ENCODE data around the gene CRLF1.
A peak's percentile ranks its signal among the peaks of the same experiment; 100 is the strongest.

Gene CRLF1

DNA sequence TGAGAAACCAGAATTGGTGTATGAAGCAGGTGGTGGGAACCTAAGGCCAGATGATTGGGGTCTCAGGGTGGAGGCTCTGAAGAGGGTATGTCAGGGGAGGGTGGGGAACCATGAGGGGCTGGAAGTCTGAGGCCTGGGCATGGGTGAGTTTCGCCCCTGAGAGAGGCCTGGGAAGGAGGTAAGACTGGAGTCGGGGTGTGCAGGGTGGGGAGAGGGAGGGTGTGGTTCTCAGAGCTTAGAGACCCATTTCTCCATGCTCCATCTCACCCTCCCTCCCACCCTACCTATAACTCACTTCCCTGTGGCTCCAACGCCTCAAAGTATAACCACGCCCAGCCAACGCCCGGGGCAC lies 29.2 kb upstream of the CRLF1 start:
- H3K9me2 ChIP-seq (replicated peaks; ENCODE audit: insufficient read depth, low read length) = no peaks in the 10 kb centered on the region
- no peaks in the 10 kb centered on the region for H3K36me3 ChIP-seq (replicated peaks; ENCODE audit: insufficient read depth, low read length)
- H3K9ac ChIP-seq (ENCODE audit: low read length) = no peak overlapping the region
- no peaks in the 10 kb centered on the region for H3K27me3 ChIP-seq (replicated peaks; ENCODE audit: insufficient read depth, low read length)
- H3K27ac ChIP-seq (ENCODE audit: low read length) = no peak overlapping the region
- H3K4me3 ChIP-seq (ENCODE audit: low read length) = no peak overlapping the region
- H3K79me2 ChIP-seq (ENCODE audit: low read length) = peaks cover 32% of the 10 kb centered on the region
- no peaks in the 10 kb centered on the region for H4K20me1 ChIP-seq (ENCODE audit: insufficient read depth, low read length)
- no peak overlapping the region for H3K4me2 ChIP-seq (ENCODE audit: low read depth, low read length)
- no peaks in the 10 kb centered on the region for H3F3A ChIP-seq (ENCODE audit: insufficient read depth, low read length)
- no peak overlapping the region for H2AFZ ChIP-seq (ENCODE audit: low read length)
- TF ChIP-seq EZH2phosphoT487 (IDR thresholded peaks at IDR 0.05; ENCODE audit: low read length) (no peak), CTCF (IDR thresholded peaks at IDR 0.05; ENCODE audit: low read length) (no peak), EZH2 (optimal IDR thresholded peaks at IDR 0.05; ENCODE audit: low read depth, low read length) (no peak)
- peaks cover 23% of the 10 kb centered on the region for H3K4me1 ChIP-seq (ENCODE audit: low read length)
- no peak for DNase-seq
- H3K9me3 ChIP-seq (replicated peaks; ENCODE audit: insufficient read depth, low read length) = no peaks in the 10 kb centered on the region

- no peak overlapping the region for H3K4me3 ChIP-seq (ENCODE audit: low read length)
- no peaks in the 10 kb centered on the region for H3K9me3 ChIP-seq (replicated peaks; ENCODE audit: insufficient read depth, low read length)
- TF ChIP-seq EZH2 (optimal IDR thresholded peaks at IDR 0.05; ENCODE audit: low read depth, low read length) = no peak
- no peak for TF ChIP-seq EZH2phosphoT487 (IDR thresholded peaks at IDR 0.05; ENCODE audit: low read length)
- no peak for TF ChIP-seq CTCF (IDR thresholded peaks at IDR 0.05; ENCODE audit: low read length)
- no peaks in the 10 kb centered on the region for H3F3A ChIP-seq (ENCODE audit: insufficient read depth, low read length)
- H3K4me1 ChIP-seq (ENCODE audit: low read length) = peaks cover 23% of the 10 kb centered on the region
- no peak overlapping the region for H3K4me2 ChIP-seq (ENCODE audit: low read depth, low read length)
- no peaks in the 10 kb centered on the region for H3K36me3 ChIP-seq (replicated peaks; ENCODE audit: insufficient read depth, low read length)
- no peak overlapping the region for H2AFZ ChIP-seq (ENCODE audit: low read length)
- H4K20me1 ChIP-seq (ENCODE audit: insufficient read depth, low read length) = no peaks in the 10 kb centered on the region
- no peaks in the 10 kb centered on the region for H3K9me2 ChIP-seq (replicated peaks; ENCODE audit: insufficient read depth, low read length)
- H3K27me3 ChIP-seq (replicated peaks; ENCODE audit: insufficient read depth, low read length) = no peaks in the 10 kb centered on the region
- H3K9ac ChIP-seq (ENCODE audit: low read length) = no peak overlapping the region
- DNase-seq = no peak
- no peak overlapping the region for H3K27ac ChIP-seq (ENCODE audit: low read length)
- peaks cover 23% of the 10 kb centered on the region for H3K79me2 ChIP-seq (ENCODE audit: low read length)
Observed at GRCh38 chr19:18634612-18635297, 28.2 kb upstream of the CRLF1 start.

- H3K9me2 ChIP-seq (replicated peaks; ENCODE audit: insufficient read depth, low read length) = no peaks in the 10 kb centered on the region
- no peak overlapping the region for H3K4me2 ChIP-seq (ENCODE audit: low read depth, low read length)
- no peak overlapping the region for H3K9ac ChIP-seq (ENCODE audit: low read length)
- no peak overlapping the region for H2AFZ ChIP-seq (ENCODE audit: low read length)
- no peaks in the 10 kb centered on the region for H3F3A ChIP-seq (ENCODE audit: insufficient read depth, low read length)
- no peak for TF ChIP-seq EZH2 (optimal IDR thresholded peaks at IDR 0.05; ENCODE audit: low read depth, low read length)
- TF ChIP-seq CTCF (IDR thresholded peaks at IDR 0.05; ENCODE audit: low read length) = no peak
- no peak for TF ChIP-seq EZH2phosphoT487 (IDR thresholded peaks at IDR 0.05; ENCODE audit: low read length)
- H4K20me1 ChIP-seq (ENCODE audit: insufficient read depth, low read length) = no peaks in the 10 kb centered on the region
- peaks cover 22% of the 10 kb centered on the region for H3K4me1 ChIP-seq (ENCODE audit: low read length)
- DNase-seq = peak; percentile 55
- H3K27ac ChIP-seq (ENCODE audit: low read length) = no peak overlapping the region
- peaks cover 9% of the 10 kb centered on the region for H3K27me3 ChIP-seq (replicated peaks; ENCODE audit: insufficient read depth, low read length)
- H3K79me2 ChIP-seq (ENCODE audit: low read length) = peaks cover 15% of the 10 kb centered on the region
- no peaks in the 10 kb centered on the region for H3K36me3 ChIP-seq (replicated peaks; ENCODE audit: insufficient read depth, low read length)
- H3K4me3 ChIP-seq (ENCODE audit: low read length) = no peak overlapping the region
- H3K9me3 ChIP-seq (replicated peaks; ENCODE audit: insufficient read depth, low read length) = no peaks in the 10 kb centered on the region
Observed at GRCh38 chr19:18633321-18633720, 26.7 kb upstream of the CRLF1 start.
